ENCODE results near the gene SLC38A1. TPM values are rescaled to one million over a fixed set of nuclear protein-coding genes. Genes with fewer than 3 reads are reported as not detected.

The SLC38A1 gene
- 124 TPM for total RNA-seq
- 13.3 TPM for polyA plus RNA-seq (ENCODE audit: insufficient read depth, low read depth, low replicate concordance)
- long read RNA-seq, donor 1, full-length matches to known transcripts: 4 of 4 reads
- long read RNA-seq, donor 1, partial matches to known transcripts: 0 of 4 reads
- long read RNA-seq, donor 1, other reads (novel, unspliced or antisense): 0 of 4 reads
- long read RNA-seq, donor 2, full-length matches to known transcripts: 3 of 9 reads
- long read RNA-seq, donor 2, partial matches to known transcripts: 6 of 9 reads
- long read RNA-seq, donor 2, other reads (novel, unspliced or antisense): 0 of 9 reads
- long read RNA-seq, donor 3, full-length matches to known transcripts: 11 of 11 reads
- long read RNA-seq, donor 3, partial matches to known transcripts: 0 of 11 reads
- long read RNA-seq, donor 3, other reads (novel, unspliced or antisense): 0 of 11 reads
- long read RNA-seq, donor 4, full-length matches to known transcripts: 11 of 32 reads
- long read RNA-seq, donor 4, partial matches to known transcripts: 21 of 32 reads
- long read RNA-seq, donor 4, other reads (novel, unspliced or antisense): 0 of 32 reads
- long read RNA-seq, donor 5, full-length matches to known transcripts: 1 of 1 reads
- long read RNA-seq, donor 5, partial matches to known transcripts: 0 of 1 reads
- long read RNA-seq, donor 5, other reads (novel, unspliced or antisense): 0 of 1 reads
- long read RNA-seq, donor 6, full-length matches to known transcripts: 6 of 6 reads
- long read RNA-seq, donor 6, partial matches to known transcripts: 0 of 6 reads
- long read RNA-seq, donor 6, other reads (novel, unspliced or antisense): 0 of 6 reads
- long read RNA-seq, donor 7, full-length matches to known transcripts: 30 of 67 reads
- long read RNA-seq, donor 7, partial matches to known transcripts: 7 of 67 reads
- long read RNA-seq, donor 7, other reads (novel, unspliced or antisense): 30 of 67 reads
- long read RNA-seq, donor 8, full-length matches to known transcripts: 3 of 3 reads
- long read RNA-seq, donor 8, partial matches to known transcripts: 0 of 3 reads
- long read RNA-seq, donor 8, other reads (novel, unspliced or antisense): 0 of 3 reads
- long read RNA-seq, donor 9, full-length matches to known transcripts: 2 of 2 reads
- long read RNA-seq, donor 9, partial matches to known transcripts: 0 of 2 reads
- long read RNA-seq, donor 9, other reads (novel, unspliced or antisense): 0 of 2 reads
- long read RNA-seq, donor 10, transcript SLC38A1-204 (17 exons, 2,332 nt): major isoform, 5 of 5 reads
- long read RNA-seq, donor 10, partial matches to known transcripts: 0 of 5 reads
- long read RNA-seq, donor 10, other reads (novel, unspliced or antisense): 0 of 5 reads

DNA sequence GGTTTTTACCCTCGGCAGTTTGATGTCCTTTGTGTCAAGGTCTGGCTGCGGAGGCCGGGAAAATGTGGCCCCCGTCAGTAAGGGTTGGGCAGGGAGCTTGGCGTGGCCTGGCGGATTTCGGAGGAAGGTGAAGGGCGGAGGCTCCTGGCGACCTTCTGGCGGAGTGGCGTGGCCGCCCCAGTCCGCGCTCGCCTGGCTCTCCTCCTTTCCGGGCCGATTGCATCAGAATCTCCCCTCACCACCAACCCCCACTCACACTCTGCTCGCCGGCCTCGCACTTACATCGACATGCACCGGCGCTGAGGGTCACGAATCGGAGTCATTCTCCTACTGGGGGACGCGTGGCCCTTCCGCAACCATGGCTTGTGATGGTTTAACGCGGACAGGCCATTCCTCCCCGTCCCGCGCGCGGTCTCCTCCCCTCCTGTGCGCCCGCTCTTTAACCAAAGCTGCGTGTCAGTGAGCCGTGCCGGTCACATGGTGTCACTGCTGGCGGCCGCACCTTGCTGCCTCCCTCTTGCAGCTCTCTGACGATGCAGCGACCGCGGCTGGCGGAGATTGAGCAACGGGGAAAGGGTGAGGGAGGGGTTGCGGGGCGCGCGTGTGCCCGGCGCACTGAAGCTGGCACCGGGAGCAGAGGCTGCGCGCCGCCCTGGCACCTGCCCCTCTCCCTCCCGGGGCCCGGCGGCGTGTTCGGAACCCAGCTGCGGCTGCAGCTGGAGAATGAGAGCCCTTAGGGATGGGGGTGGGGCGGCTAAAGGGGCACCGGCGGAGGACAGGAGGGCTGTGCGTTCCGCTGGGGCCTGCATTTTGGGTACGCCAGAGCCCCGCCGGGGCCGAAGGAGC is at the start of gene SLC38A1:
TSS of gene SLC38A1 (minus strand) at position 461 of the 846 bp plus-strand sequence. CDS start 29,243 bp downstream, outside the sequence.
- intact Hi-C loops (cut with DNase I): no loop called here
- Histone ChIP-seq H3K9me3 (ENCODE audit: control insufficient read depth in 2 of 3, insufficient read depth in 1 of 3, low read length in 3 of 3) (no peaks in the 10 kb centered on the region), H3K36me3 (ENCODE audit: control insufficient read depth in 2 of 3, insufficient read depth in 3 of 3, low read length in 3 of 3) (no peaks in the 10 kb centered on the region), H3K9ac (ENCODE audit: low read length in 3 of 3) (peak within 1 kb of the TSS; percentile 54 to 82 (median 74)), H3K27ac (ENCODE audit: low read depth in 2 of 2, low read length in 2 of 2) (peak within 1 kb of the TSS; percentile 82 to 95), H3K4me1 (ENCODE audit: control insufficient read depth in 2 of 3, insufficient read depth in 2 of 3, low read depth in 1 of 3, low read length in 3 of 3) (peaks cover 0 to 21% (median 3%) of the 10 kb centered on the region in 3 donors), H3K4me3 (ENCODE audit: low read length in 3 of 3) (peak within 1 kb of the TSS; percentile 71 to 76 (median 75)), H3K27me3 (ENCODE audit: control insufficient read depth, insufficient read depth, low read length) (no peaks in the 10 kb centered on the region)
- TF ChIP-seq, protein P1, sequence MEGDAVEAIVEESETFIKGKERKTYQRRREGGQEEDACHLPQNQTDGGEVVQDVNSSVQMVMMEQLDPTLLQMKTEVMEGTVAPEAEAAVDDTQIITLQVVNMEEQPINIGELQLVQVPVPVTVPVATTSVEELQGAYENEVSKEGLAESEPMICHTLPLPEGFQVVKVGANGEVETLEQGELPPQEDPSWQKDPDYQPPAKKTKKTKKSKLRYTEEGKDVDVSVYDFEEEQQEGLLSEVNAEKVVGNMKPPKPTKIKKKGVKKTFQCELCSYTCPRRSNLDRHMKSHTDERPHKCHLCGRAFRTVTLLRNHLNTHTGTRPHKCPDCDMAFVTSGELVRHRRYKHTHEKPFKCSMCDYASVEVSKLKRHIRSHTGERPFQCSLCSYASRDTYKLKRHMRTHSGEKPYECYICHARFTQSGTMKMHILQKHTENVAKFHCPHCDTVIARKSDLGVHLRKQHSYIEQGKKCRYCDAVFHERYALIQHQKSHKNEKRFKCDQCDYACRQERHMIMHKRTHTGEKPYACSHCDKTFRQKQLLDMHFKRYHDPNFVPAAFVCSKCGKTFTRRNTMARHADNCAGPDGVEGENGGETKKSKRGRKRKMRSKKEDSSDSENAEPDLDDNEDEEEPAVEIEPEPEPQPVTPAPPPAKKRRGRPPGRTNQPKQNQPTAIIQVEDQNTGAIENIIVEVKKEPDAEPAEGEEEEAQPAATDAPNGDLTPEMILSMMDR (IDR thresholded peaks at IDR 0.05; ENCODE audit: borderline replicate concordance, extremely low read depth, insufficient read depth): no peak
- DNase-seq: peak; percentile 89 to 96 (median 93)
- FAIRE-seq: no peak

DNA sequence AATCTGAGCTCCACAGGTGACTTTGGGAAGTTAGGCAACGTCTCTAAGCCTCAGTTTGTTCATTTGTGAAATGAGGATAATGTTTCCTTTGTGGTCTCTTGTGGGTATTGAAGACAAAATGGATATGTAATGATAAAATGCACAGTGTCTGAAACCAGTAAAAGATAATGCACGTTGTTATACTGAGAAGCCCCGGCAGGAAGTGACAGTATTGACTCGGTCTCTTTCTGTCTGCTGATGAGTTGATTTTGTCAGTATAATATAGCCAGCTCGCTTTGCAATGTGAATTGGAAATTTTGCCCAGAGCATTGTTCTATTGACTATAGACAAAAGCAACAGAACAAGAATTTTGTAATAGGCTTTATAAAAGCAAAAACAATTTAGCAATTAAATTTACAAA is 49.2 kb upstream of the SLC38A1 start:
- H3K27ac ChIP-seq (ENCODE audit: low read depth in 2 of 2, low read length in 2 of 2): no peak overlapping the region
- no peaks in the 10 kb centered on the region for H3K27me3 ChIP-seq (ENCODE audit: control insufficient read depth, insufficient read depth, low read length)
- no peaks in the 10 kb centered on the region for H3K9me3 ChIP-seq (ENCODE audit: control insufficient read depth in 2 of 3, insufficient read depth in 1 of 3, low read length in 3 of 3)
- no peaks in the 10 kb centered on the region for H3K4me1 ChIP-seq (ENCODE audit: control insufficient read depth in 2 of 3, insufficient read depth in 2 of 3, low read depth in 1 of 3, low read length in 3 of 3)
- no peak overlapping the region for H3K9ac ChIP-seq (ENCODE audit: low read length in 3 of 3)
- intact Hi-C loops (cut with DNase I): no loop called here
- H3K36me3 ChIP-seq (ENCODE audit: control insufficient read depth in 2 of 3, insufficient read depth in 3 of 3, low read length in 3 of 3): no peaks in the 10 kb centered on the region
- DNase-seq (no peak), FAIRE-seq (no peak)
- H3K4me3 ChIP-seq (ENCODE audit: low read length in 3 of 3): no peak overlapping the region
- TF ChIP-seq, protein P1 (IDR thresholded peaks at IDR 0.05; ENCODE audit: borderline replicate concordance, extremely low read depth, insufficient read depth): no peak

DNA sequence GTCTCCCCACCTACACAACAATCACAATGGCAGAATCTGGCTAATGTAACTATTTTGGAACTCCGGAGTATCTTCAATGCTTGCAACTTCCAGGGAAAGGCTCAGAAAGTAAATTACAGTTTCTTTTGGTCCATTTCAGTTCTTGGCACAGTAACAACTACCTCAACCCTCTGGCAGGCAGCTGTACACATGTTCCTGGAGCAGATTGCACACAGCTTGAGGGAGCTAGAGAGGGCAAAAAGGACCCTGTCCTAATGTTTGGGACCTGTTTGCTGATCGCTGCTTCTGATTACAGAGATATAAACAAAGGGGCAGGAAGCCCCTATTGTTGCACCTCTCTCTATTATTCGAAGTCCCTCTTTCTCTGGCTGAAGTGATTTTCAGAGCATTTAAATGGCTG is 35.2 kb upstream of the SLC38A1 start:
- intact Hi-C loops (cut with DNase I): no loop called here
- H3K9me3 ChIP-seq (ENCODE audit: control insufficient read depth in 2 of 3, insufficient read depth in 1 of 3, low read length in 3 of 3): no peaks in the 10 kb centered on the region
- DNase-seq: no peak
- no peaks in the 10 kb centered on the region for H3K36me3 ChIP-seq (ENCODE audit: control insufficient read depth in 2 of 3, insufficient read depth in 3 of 3, low read length in 3 of 3)
- TF ChIP-seq, protein P1 (IDR thresholded peaks at IDR 0.05; ENCODE audit: borderline replicate concordance, extremely low read depth, insufficient read depth): no peak
- no peak overlapping the region for H3K27ac ChIP-seq (ENCODE audit: low read depth in 2 of 2, low read length in 2 of 2)
- no peak overlapping the region for H3K4me3 ChIP-seq (ENCODE audit: low read length in 3 of 3)
- no peak overlapping the region for H3K9ac ChIP-seq (ENCODE audit: low read length in 3 of 3)
- H3K27me3 ChIP-seq (ENCODE audit: control insufficient read depth, insufficient read depth, low read length): no peaks in the 10 kb centered on the region
- no peaks in the 10 kb centered on the region for H3K4me1 ChIP-seq (ENCODE audit: control insufficient read depth in 2 of 3, insufficient read depth in 2 of 3, low read depth in 1 of 3, low read length in 3 of 3)
- no peak for FAIRE-seq
